IMR-90 (cell line): Measurements from ENCODE around the gene RASSF9. TPM values are rescaled to one million over a fixed set of nuclear protein-coding genes. Genes with fewer than 3 reads are reported as not detected.

Source experiments
- ATAC-seq: fragments of 200-7000 bp; cut with Tn5 transposase; 2 replicates; pipeline ENCODE4 v1.9.1; 2020; ENCODE audit warnings: low read depth, mild to moderate bottlenecking, moderate library complexity
- BruUV-seq: library from RNA; stranded (reverse); fragments of 400-500 nt; replicated peaks from 2 replicates; lab custom pipeline; 2021; lab: Mats Ljungman, UMichigan
- CTCF ChIA-PET: fragments of 300-600 bp; formaldehyde crosslinking; extraction: SDS; loops from one replicate; lab custom pipeline; 2021; ENCODE audit warnings: antibody characterized with exemption; lab: Yijun Ruan, JAX
- POLR2A ChIA-PET: fragments of 300-600 bp; sonication (Branson Sonifier 250); formaldehyde crosslinking; loops from one replicate; lab custom pipeline; 2022; ENCODE audit warnings: antibody characterized with exemption; ENCODE audit not compliant: unreplicated experiment; lab: Charles Lee
- DNase-seq: peaks from one replicate; pipeline ENCODE4 v3.0.0; 2013
- H2AFZ ChIP-seq: replicated peaks from 2 replicates; pipeline ENCODE3; 2013; ENCODE audit warnings: low read length, mild to moderate bottlenecking; ENCODE audit not compliant: poor library complexity
- H2AK5ac ChIP-seq: 2 replicates; pipeline ENCODE4 v1.6.1; 2013; ENCODE audit warnings: low read depth, low read length, inconsistent platforms
- H2AK9ac ChIP-seq: replicated peaks from 2 replicates; pipeline ENCODE3; 2013; ENCODE audit warnings: mild to moderate bottlenecking, low read depth, low read length, moderate library complexity; ENCODE audit not compliant: poor library complexity
- H2BK120ac ChIP-seq: 2 replicates; pipeline ENCODE4 v1.6.1; 2013; ENCODE audit warnings: low read depth, low read length, inconsistent platforms
- H2BK15ac ChIP-seq: 3 replicates; pipeline ENCODE4 v1.6.1; 2013; ENCODE audit warnings: low read depth, low read length, inconsistent platforms
- H2BK20ac ChIP-seq: 2 replicates; pipeline ENCODE4 v1.6.1; 2013; ENCODE audit warnings: low read depth, mild to moderate bottlenecking, inconsistent platforms, low read length, moderate library complexity
- H2BK5ac ChIP-seq: 2 replicates; pipeline ENCODE4 v1.6.1; 2013; ENCODE audit warnings: mild to moderate bottlenecking, low read depth, low read length, inconsistent platforms; ENCODE audit not compliant: poor library complexity, severe bottlenecking
- H3K14ac ChIP-seq: replicated peaks from 2 replicates; pipeline ENCODE4 v1.6.1; 2013; ENCODE audit warnings: low read depth, low read length, inconsistent platforms
- H3K18ac ChIP-seq: 2 replicates; pipeline ENCODE4 v1.6.1; 2013; ENCODE audit warnings: low read depth, low read length, control low read depth
- H3K23ac ChIP-seq: 2 replicates; pipeline ENCODE4 v1.6.1; 2013; ENCODE audit warnings: low read depth, low read length, inconsistent platforms
- H3K27ac ChIP-seq: 2 replicates; pipeline ENCODE4 v1.5.1; 2013; ENCODE audit warnings: mild to moderate bottlenecking, control low read depth, low read length; ENCODE audit not compliant: insufficient read depth
- H3K27me3 ChIP-seq: 2 replicates; pipeline ENCODE4 v1.6.1; 2013; ENCODE audit warnings: low read length; ENCODE audit not compliant: control insufficient read depth, insufficient read depth
- H3K36me3 ChIP-seq: 2 replicates; pipeline ENCODE4 v1.6.1; 2013; ENCODE audit warnings: low read length, mixed read lengths; ENCODE audit not compliant: control insufficient read depth, insufficient read depth
- H3K4ac ChIP-seq: 2 replicates; pipeline ENCODE4 v1.6.1; 2013; ENCODE audit warnings: low read depth, low read length, inconsistent platforms
- H3K4me1 ChIP-seq: 2 replicates; pipeline ENCODE4 v1.6.1; 2013; ENCODE audit warnings: low read length, mixed read lengths; ENCODE audit not compliant: control insufficient read depth, insufficient read depth
- H3K4me2 ChIP-seq: 2 replicates; pipeline ENCODE4 v1.6.1; 2013; ENCODE audit warnings: low read depth, mild to moderate bottlenecking, control low read depth, low read length, moderate library complexity
- H3K4me3 ChIP-seq: 2 replicates; pipeline ENCODE4 v1.5.1; 2013; ENCODE audit warnings: low read depth, mild to moderate bottlenecking, control low read depth, low read length, moderate library complexity; ENCODE audit not compliant: insufficient read depth
- H3K56ac ChIP-seq: 2 replicates; pipeline ENCODE4 v1.6.1; 2013; ENCODE audit warnings: low read length, inconsistent platforms; ENCODE audit not compliant: insufficient read depth; ENCODE audit errors: extremely low read depth
- H3K79me1 ChIP-seq, 2 experiments: 2 replicates each; pipeline ENCODE4 v1.6.1; 2013; ENCODE audit warnings: low read length in 2 of 2, inconsistent platforms in 1 of 2, low read depth in 1 of 2
- H3K9ac ChIP-seq: 2 replicates; pipeline ENCODE4 v1.6.1; 2013; ENCODE audit warnings: low read depth, low read length, control low read depth
- H3K9me1 ChIP-seq: 2 replicates; pipeline ENCODE4 v1.6.1; 2013; ENCODE audit warnings: low read length, inconsistent platforms; ENCODE audit not compliant: insufficient read depth
- H3K9me3 ChIP-seq: 2 replicates; pipeline ENCODE4 v1.6.1; 2013; ENCODE audit warnings: low read length; ENCODE audit not compliant: control insufficient read depth, insufficient read depth
- H4K20me1 ChIP-seq: 2 replicates; pipeline ENCODE4 v1.6.1; 2013; ENCODE audit warnings: low read length, inconsistent platforms; ENCODE audit not compliant: insufficient read depth
- H4K5ac ChIP-seq: 2 replicates; pipeline ENCODE4 v1.6.1; 2013; ENCODE audit warnings: mild to moderate bottlenecking, low read depth, low read length, control low read depth
- H4K8ac ChIP-seq, 2 experiments: 2 replicates each; pipeline ENCODE4 v1.6.1; 2013; ENCODE audit warnings: low read depth in 2 of 2, low read length in 2 of 2, control low read depth in 1 of 2, inconsistent platforms in 1 of 2
- H4K91ac ChIP-seq: 2 replicates; pipeline ENCODE4 v1.6.1; 2013; ENCODE audit warnings: low read depth, low read length, inconsistent platforms; ENCODE audit not compliant: insufficient read depth
- BHLHE40 ChIP-seq: fragments of 150-350 bp; IDR thresholded peaks from 2 replicates; pipeline ENCODE4 v1.6.1; 2016; ENCODE audit warnings: mild to moderate bottlenecking, low read depth, low read length
- CEBPB ChIP-seq: IDR thresholded peaks from 2 replicates; pipeline ENCODE4 v1.6.1; 2012; ENCODE audit warnings: low read depth, low read length, improper control_type of control experiment
- CHD1 ChIP-seq: IDR thresholded peaks from 2 replicates; pipeline ENCODE4 v1.6.1; 2012; ENCODE audit warnings: low read depth, low read length, improper control_type of control experiment
- CTCF ChIP-seq: conservative IDR thresholded peaks from 2 replicates; pipeline ENCODE4 v1.5.1; 2012; ENCODE audit warnings: mild to moderate bottlenecking, low read depth, low read length, improper control_type of control experiment
- ELK1 ChIP-seq: fragments of 150-350 bp; IDR thresholded peaks from 2 replicates; pipeline ENCODE4 v1.6.1; 2016; ENCODE audit warnings: low read depth, mild to moderate bottlenecking, low read length, moderate library complexity, borderline replicate concordance
- FOS ChIP-seq: fragments of 150-350 bp; IDR thresholded peaks from 2 replicates; pipeline ENCODE4 v1.6.1; 2016; ENCODE audit warnings: low read depth, low read length
- MAFK ChIP-seq: IDR thresholded peaks from 2 replicates; pipeline ENCODE4 v1.6.1; 2012; ENCODE audit warnings: low read depth, low read length, improper control_type of control experiment
- MAZ ChIP-seq: IDR thresholded peaks from 2 replicates; pipeline ENCODE4 v1.6.1; 2012; ENCODE audit warnings: low read depth, mild to moderate bottlenecking, low read length, improper control_type of control experiment, moderate library complexity, borderline replicate concordance
- MXI1 ChIP-seq: IDR thresholded peaks from 2 replicates; pipeline ENCODE4 v1.6.1; 2012; ENCODE audit warnings: low read depth, mild to moderate bottlenecking, low read length, moderate library complexity, borderline replicate concordance
- NFE2L2 ChIP-seq: fragments of 150-350 bp; IDR thresholded peaks from 2 replicates; pipeline ENCODE4 v1.6.1; 2016; ENCODE audit warnings: low read depth, mild to moderate bottlenecking, low read length
- POLR2A ChIP-seq: IDR thresholded peaks from 2 replicates; pipeline ENCODE4 v1.6.1; 2012; ENCODE audit warnings: mild to moderate bottlenecking, low read depth, low read length
- RAD21 ChIP-seq: IDR thresholded peaks from 2 replicates; pipeline ENCODE4 v1.6.1; 2012; ENCODE audit warnings: low read length, improper control_type of control experiment
- RCOR1 ChIP-seq: IDR thresholded peaks from 2 replicates; pipeline ENCODE4 v1.6.1; 2012; ENCODE audit warnings: mild to moderate bottlenecking, low read length, improper control_type of control experiment; ENCODE audit not compliant: insufficient replicate concordance
- RFX5 ChIP-seq: IDR thresholded peaks from 2 replicates; pipeline ENCODE4 v1.8.0; 2012; ENCODE audit warnings: low read depth, mild to moderate bottlenecking, low read length, moderate library complexity
- SMC3 ChIP-seq: fragments of 150-350 bp; IDR thresholded peaks from 2 replicates; pipeline ENCODE4 v1.6.1; 2016; ENCODE audit warnings: low read depth, mild to moderate bottlenecking, antibody characterized with exemption, low read length, moderate library complexity
- USF2 ChIP-seq: fragments of 150-350 bp; IDR thresholded peaks from 2 replicates; pipeline ENCODE4 v1.6.1; 2017; ENCODE audit warnings: mild to moderate bottlenecking, antibody characterized with exemption, low read length, low read depth
- dilution Hi-C: fragments of 300-500 bp; cut with HindIII; formaldehyde crosslinking; loops from one replicate; pipeline ENCODE4 v1.14.3; 2018; ENCODE audit warnings: low sequenced_read_pairs; ENCODE audit not compliant: unreplicated experiment
- in situ Hi-C: fragments of 300-500 bp; cut with MboI; formaldehyde crosslinking; loops from 3 replicates; pipeline ENCODE4 v1.14.3; 2019; ENCODE audit warnings: low sequenced_read_pairs, inconsistent platforms, mixed read lengths
- intact Hi-C: fragments of 100-400 bp; cut with micrococcal nuclease; formaldehyde crosslinking; loops from 2 replicates; pipeline ENCODE4 v1.10.0; 2022
- polyA plus RNA-seq, 3 experiments: library from polyadenylated mRNA; depleted of rRNA; stranded (reverse); fragments of >200 nt; gene quantifications; 2 replicates each; pipeline ENCODE4 v1.2.3, GENCODE V29; 2012; ENCODE audit warnings: low replicate concordance in 1 of 3
- total RNA-seq: library from RNA; depleted of rRNA; stranded (reverse); fragments of >200 nt; gene quantifications from 2 replicates; pipeline ENCODE4 v1.2.3, GENCODE V29; 2012

The RASSF9 gene
- total and polyA plus RNA-seq, 2 of the 4 experiments (the other 2 are of a cell fraction): 0.09 to 0.18 TPM

GRCh38 chr12:85814741-85815140 lies 21.5 kb downstream of the RASSF9 start:
- H2AK9ac ChIP-seq: no peak overlapping the region
- no peaks in the 10 kb centered on the region for H4K20me1 ChIP-seq
- no peak overlapping the region for H2BK120ac ChIP-seq
- ChIA-PET POLR2A (no interaction called here), CTCF (no interaction called here)
- no peak overlapping the region for H3K9ac ChIP-seq
- no peak overlapping the region for H3K4ac ChIP-seq
- no peak overlapping the region for H3K4me2 ChIP-seq
- no peaks in the 10 kb centered on the region for H3K36me3 ChIP-seq
- ATAC-seq (no peak), DNase-seq (no peak)
- in situ Hi-C loops: no loop called here
- no peak overlapping the region for H3K27ac ChIP-seq
- H2AK5ac ChIP-seq: no peak overlapping the region
- H3K56ac ChIP-seq: no peak overlapping the region
- H4K5ac ChIP-seq: no peak overlapping the region
- TF ChIP-seq BHLHE40 (no peak), NFE2L2 (no peak), SMC3 (no peak), MAFK (no peak), RAD21 (no peak), POLR2A (no peak), CTCF (no peak), ELK1 (no peak), RCOR1 (no peak), CHD1 (no peak), USF2 (no peak), FOS (no peak), MAZ (no peak), RFX5 (no peak), CEBPB (no peak), MXI1 (no peak)
- H3K18ac ChIP-seq: no peak overlapping the region
- intact Hi-C loops: no loop called here
- H3K14ac ChIP-seq: no peak overlapping the region
- H3K79me1 ChIP-seq: no peaks in the 10 kb centered on the region
- no peak overlapping the region for H3K23ac ChIP-seq
- H2AFZ ChIP-seq: no peak overlapping the region
- H3K4me1 ChIP-seq: no peaks in the 10 kb centered on the region
- BruUV-seq: no TSS peak
- no peak overlapping the region for H2BK15ac ChIP-seq
- H4K8ac ChIP-seq: no peak overlapping the region
- H3K27me3 ChIP-seq: no peaks in the 10 kb centered on the region
- H4K91ac ChIP-seq: no peak overlapping the region
- no peak overlapping the region for H2BK20ac ChIP-seq
- no peak overlapping the region for H3K4me3 ChIP-seq
- H3K9me1 ChIP-seq: no peaks in the 10 kb centered on the region
- H2BK5ac ChIP-seq: no peak overlapping the region
- dilution Hi-C loops: no loop called here
- no peaks in the 10 kb centered on the region for H3K9me3 ChIP-seq
